Cortex of kidney (tissue), 1 donor: ENCODE data around the gene PIANP.

Experiments used
- DNase-seq: peaks from one replicate; lab custom pipeline; 2025; lab: John Stamatoyannopoulos, UW

The PIANP gene

DNA sequence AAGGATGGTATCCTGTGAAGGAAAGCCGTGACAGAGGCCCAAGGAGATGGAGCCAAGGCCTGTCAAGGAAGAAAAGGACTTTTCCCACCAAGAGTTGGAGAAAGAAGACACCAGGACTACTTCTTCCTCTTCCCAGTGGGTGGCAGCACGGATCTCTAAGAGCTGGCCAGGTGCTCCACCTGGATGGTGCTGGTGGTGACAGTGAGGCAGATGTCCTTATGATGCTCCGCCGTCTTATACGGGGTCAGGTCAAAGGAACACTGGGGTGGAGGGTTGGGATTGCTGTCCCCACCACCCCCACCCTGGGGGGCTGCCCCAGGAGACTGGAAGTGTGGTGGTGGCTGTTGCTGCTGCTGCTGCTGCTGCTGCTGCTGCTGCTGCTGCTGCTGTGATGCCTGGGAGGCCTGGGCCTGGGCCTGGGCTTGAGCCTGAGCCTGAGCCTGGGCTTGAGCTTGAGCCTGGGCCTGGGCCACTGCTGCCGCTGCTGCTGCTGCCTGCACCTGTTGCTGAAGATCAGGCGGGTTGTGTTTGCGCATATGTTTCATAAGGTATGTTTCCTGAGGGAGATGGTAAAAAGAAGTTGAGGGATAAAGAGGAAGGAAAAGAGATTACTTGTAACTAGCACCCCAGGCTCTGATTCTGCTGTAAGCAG, 32.9 kb downstream of the PIANP start:
- DNase-seq, result no peak

DNA sequence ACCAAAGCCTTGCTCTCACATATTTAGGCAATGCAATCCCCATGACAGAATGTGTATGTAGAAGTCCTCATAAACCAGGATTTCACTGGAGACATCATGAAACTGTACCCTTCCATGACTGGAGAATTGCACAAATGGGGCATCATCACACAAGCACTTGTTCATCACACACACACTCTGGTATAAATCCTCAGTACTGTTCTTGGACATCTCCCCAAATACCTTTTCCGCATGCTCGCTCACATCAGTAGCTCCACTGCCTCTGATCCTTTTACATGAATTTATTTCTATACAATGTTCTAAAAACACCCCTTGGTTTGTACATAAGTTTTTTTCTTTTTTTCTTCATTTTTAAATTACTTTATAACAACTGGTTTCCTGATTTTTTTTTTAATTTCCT, 34.4 kb downstream of the PIANP start:
- DNase-seq, result no peak

- no peak for DNase-seq
These were observed 35.7 kb downstream of the PIANP start for GRCh38 chr12:6664902-6665301.

GRCh38 chr12:6662906-6663742, 37.5 kb downstream of the PIANP start, which contains the start of gene ING4:
TSS of gene ING4 (minus strand) at chr12:6663119. CDS start at chr12:6663101, 18 bp downstream.
- DNase-seq, result no peak

GRCh38 chr12:6662602-6662905, 38.1 kb downstream of the PIANP start:
- DNase-seq, result no peak

DNA sequence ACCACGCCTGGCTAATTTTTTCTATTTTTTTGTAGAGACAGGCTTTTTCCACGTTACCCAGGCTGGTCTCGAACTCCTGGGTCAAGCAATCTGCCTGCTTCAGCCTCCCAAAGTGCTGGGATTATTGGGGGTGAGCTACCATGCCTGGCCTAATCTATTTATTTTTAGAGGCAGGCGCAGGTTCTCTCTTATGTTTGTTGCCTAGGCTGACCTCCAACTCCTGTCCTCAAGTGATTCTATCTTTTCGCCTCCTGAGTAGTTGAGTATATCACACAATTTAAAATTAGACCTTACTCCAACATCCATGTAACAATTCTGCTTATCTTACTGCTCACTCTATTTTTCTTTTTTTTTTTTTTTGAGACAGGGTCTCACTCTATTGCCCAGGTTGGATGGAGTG, 46.6 kb downstream of the PIANP start:
- DNase-seq, result no peak

- no peak for DNase-seq
These were observed 47.3 kb downstream of the PIANP start for GRCh38 chr12:6653342-6653741.

DNA sequence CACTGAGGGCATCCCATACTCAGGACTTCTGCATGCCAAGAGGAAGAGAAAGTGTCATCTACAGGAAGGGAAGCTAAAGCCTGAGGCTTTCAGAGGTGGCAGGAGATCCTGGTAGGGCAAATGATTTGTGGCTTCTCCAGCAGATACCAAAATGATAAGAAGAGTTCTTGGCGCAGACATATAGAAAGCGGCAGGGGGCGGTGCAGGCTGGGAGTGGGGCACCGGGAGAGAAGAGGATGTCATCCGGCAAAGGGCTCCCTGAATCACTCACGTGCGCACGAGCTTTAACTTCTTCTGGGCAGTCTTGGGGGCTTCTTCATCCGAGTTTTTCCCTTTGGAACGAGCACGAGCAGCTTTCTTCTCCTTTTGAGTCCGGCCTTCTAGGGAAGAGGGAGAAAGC, 48.2 kb downstream of the PIANP start:
- DNase-seq, result no peak

- no peak for DNase-seq
These were observed 49.8 kb downstream of the PIANP start for GRCh38 chr12:6650832-6651231.

DNA sequence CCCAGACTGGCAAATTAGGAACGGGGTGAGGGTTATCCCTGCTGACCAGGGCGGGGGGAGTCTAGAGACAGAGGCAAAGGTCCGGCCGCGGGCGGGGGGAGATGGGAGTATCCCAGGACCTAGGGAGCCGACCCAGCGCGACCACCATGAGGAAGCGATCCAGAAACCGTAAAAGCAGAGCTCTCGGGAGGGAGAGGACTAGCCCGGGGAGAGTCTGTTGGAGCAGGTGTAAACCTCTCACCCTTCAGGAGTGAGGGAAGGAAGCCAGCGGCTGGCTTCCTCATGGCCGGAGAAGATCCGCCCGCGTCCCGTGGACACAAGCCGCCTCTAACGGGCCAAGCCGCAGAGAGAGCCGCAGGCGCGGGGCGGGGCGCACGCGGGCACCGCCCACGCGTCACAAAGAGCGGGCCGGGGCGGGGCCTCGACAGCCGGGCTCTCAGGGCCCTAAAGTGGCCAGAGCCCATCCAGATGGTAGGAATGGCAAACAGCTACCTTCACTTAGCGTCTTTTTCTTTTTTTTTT, 53.5 kb downstream of the PIANP start, which contains the start of gene ACRBP:
Gene ACRBP, minus strand, starts transcription at position 350 of the 522 bp plus-strand sequence. Its CDS starts 66 bp downstream, at position 284.
- no peak for DNase-seq

GRCh38 chr12:6646276-6647082, 54.1 kb downstream of the PIANP start:
- no peak for DNase-seq

DNA sequence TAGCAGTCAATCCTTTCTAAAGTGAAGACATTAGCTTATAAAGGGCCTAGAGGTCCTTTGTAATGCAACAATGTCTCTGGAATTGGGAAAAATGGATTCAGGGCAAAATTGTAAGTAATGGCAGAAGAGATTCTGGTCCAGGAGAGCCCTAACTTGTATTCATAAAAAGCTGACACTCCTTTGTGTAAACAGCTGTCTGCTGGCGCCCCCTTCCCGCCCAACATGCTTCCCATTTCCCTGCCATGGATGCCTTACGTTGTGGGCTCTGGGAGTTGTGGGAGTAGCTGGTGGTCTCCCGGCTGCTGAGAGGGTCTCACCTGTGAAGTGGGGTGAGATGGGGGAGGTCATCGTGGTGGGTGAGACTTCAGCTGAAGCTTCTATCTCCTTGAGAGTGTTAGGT, 55.7 kb downstream of the PIANP start:
- DNase-seq, result no peak

DNA sequence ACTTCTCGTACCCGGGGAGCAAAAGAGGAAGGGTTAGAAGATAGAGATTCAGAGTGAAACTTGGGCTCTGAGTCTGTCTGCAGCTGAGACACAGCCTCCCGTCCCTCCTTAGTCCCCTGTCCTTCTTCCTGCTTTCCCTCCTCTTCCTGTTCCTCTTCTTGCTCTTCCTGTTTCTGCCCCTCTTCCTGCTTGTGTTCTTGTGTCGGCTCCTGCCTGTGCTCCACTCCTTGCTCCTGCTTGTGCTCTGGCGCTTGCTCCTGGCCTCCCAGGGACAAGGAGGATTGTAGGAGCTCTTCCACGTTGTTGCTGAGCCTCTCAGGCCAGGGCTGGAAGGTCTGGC, 56.4 kb downstream of the PIANP start:
- DNase-seq, result no peak
